Endothelial cell of umbilical vein (primary cell): Measurements from ENCODE around the gene HNRNPA1L2. TPM values are rescaled to one million over a fixed set of nuclear protein-coding genes. Genes with fewer than 3 reads are reported as not detected.
"Not testable (repeated sequence)": the region's sequence is repeated elsewhere in the genome, so short reads cannot be mapped to it uniquely, and the experiment has no call there.

Experiments
- BruUV-seq: library from RNA; stranded (reverse); fragments of 400-500 nt; replicated peaks from 2 replicates; lab custom pipeline; 2021; lab: Mats Ljungman, UMichigan
- CTCF ChIA-PET: fragments of 300-600, 350-600 bp; sonication (Branson Sonifier 250); formaldehyde crosslinking; loops from one replicate; lab custom pipeline; 2021; ENCODE audit warnings: antibody characterized with exemption, inconsistent platforms; lab: Charles Lee
- POLR2A ChIA-PET: fragments of 300-600, 350-600 bp; sonication (Branson Sonifier 250); formaldehyde crosslinking; loops from one replicate; lab custom pipeline; 2021; ENCODE audit warnings: antibody characterized with exemption, inconsistent platforms; lab: Charles Lee
- DNase-seq: peaks from one replicate; pipeline ENCODE4 v3.0.0-alpha.2; 2011; ENCODE audit warnings: low read depth, low spot score
- FAIRE-seq: peaks from 2 replicates; lab custom pipeline; 2011; peaks lifted over from hg19 to GRCh38; lab: Jason Lieb, UNC
- H2AFZ ChIP-seq: 2 replicates; pipeline ENCODE4 v1.6.0; 2012; ENCODE audit warnings: low read depth, low read length, control low read depth, inconsistent platforms
- H3K27ac ChIP-seq: 2 replicates; pipeline ENCODE4 v1.5.1; 2011; ENCODE audit warnings: low read depth, mild to moderate bottlenecking, control low read depth, low read length, moderate library complexity; ENCODE audit not compliant: insufficient read depth
- H3K27me3 ChIP-seq, 2 experiments: 2 replicates each; pipeline versions ENCODE4 v1.6.0 to v1.6.1; 2011; ENCODE audit warnings: low read length in 2 of 2, mixed read lengths in 1 of 2; ENCODE audit not compliant: control insufficient read depth in 2 of 2, insufficient read depth in 2 of 2
- H3K36me3 ChIP-seq, 2 experiments: 2 replicates in 1 of 2; 3 replicates in 1 of 2; pipeline ENCODE4 v1.5.1; 2011; ENCODE audit warnings: low read length in 2 of 2, mild to moderate bottlenecking in 1 of 2, moderate library complexity in 1 of 2; ENCODE audit not compliant: control insufficient read depth in 2 of 2, insufficient read depth in 2 of 2; ENCODE audit errors: extremely low read depth in 1 of 2
- H3K4me1 ChIP-seq: 3 replicates; pipeline ENCODE4 v1.5.1; 2011; ENCODE audit warnings: mild to moderate bottlenecking, low read length; ENCODE audit not compliant: control insufficient read depth, insufficient read depth; ENCODE audit errors: extremely low read depth
- H3K4me2 ChIP-seq: 2 replicates; pipeline ENCODE4 v1.6.1; 2011; ENCODE audit warnings: low read length, control low read depth, mixed read lengths; ENCODE audit not compliant: insufficient read depth
- H3K4me3 ChIP-seq, 3 experiments: fragments of 200-600 bp in 1 of 3; sonication (generic), shearing (Covaris generic) in 1 of 3; replicated peaks in 1 of 3; 2 replicates each; pipeline ENCODE4 v1.5.1; 2011 to 2016; ENCODE audit warnings: control low read depth in 3 of 3, low read length in 3 of 3, mild to moderate bottlenecking in 2 of 3, inconsistent platforms in 1 of 3, low read depth in 1 of 3, moderate library complexity in 1 of 3; ENCODE audit not compliant: insufficient read depth in 1 of 3
- H3K79me2 ChIP-seq: 2 replicates; pipeline ENCODE4 v1.6.0; 2012; ENCODE audit warnings: low read length, inconsistent platforms; ENCODE audit not compliant: control insufficient read depth, insufficient read depth
- H3K9ac ChIP-seq: replicated peaks from 2 replicates; pipeline ENCODE3; 2011; ENCODE audit warnings: low read length, control low read depth; ENCODE audit not compliant: insufficient read depth; ENCODE audit errors: extremely low read depth
- H3K9me1 ChIP-seq: replicated peaks from 3 replicates; pipeline ENCODE4 v1.6.0; 2011; ENCODE audit warnings: mild to moderate bottlenecking, low read length; ENCODE audit not compliant: control insufficient read depth, insufficient read depth; ENCODE audit errors: extremely low read depth
- H3K9me3 ChIP-seq: replicated peaks from 2 replicates; pipeline ENCODE4 v1.5.1; 2012; ENCODE audit warnings: low read length, inconsistent platforms; ENCODE audit not compliant: control insufficient read depth, insufficient read depth
- H4K20me1 ChIP-seq: replicated peaks from 2 replicates; pipeline ENCODE3; 2011; ENCODE audit warnings: mild to moderate bottlenecking, low read length; ENCODE audit not compliant: control insufficient read depth, insufficient read depth; ENCODE audit errors: extremely low read depth
- CTCF ChIP-seq, 2 donors: IDR thresholded peaks; 1 replicate in 1 of 2; 2 replicates in 1 of 2; pipeline ENCODE4 v1.5.1; 2011; ENCODE audit warnings: low read length in 2 of 2, mild to moderate bottlenecking in 2 of 2, moderate library complexity in 2 of 2, control low read depth in 1 of 2, inconsistent platforms in 1 of 2, low read depth in 1 of 2; ENCODE audit not compliant: insufficient read depth in 1 of 2; ENCODE audit errors: extremely low read depth in 1 of 2
- EZH2 ChIP-seq: IDR thresholded peaks from 2 replicates; pipeline ENCODE4 v1.6.1; 2012; ENCODE audit warnings: borderline replicate concordance, low read depth, mild to moderate bottlenecking, moderate library complexity, low read length, inconsistent platforms; ENCODE audit not compliant: severe bottlenecking
- FOS ChIP-seq: IDR thresholded peaks from 2 replicates; pipeline ENCODE4 v1.6.1; 2011; ENCODE audit warnings: mild to moderate bottlenecking, low read length, moderate library complexity, borderline replicate concordance; ENCODE audit not compliant: insufficient read depth
- GATA2 ChIP-seq: IDR thresholded peaks from 2 replicates; pipeline ENCODE4 v1.7.0; 2011; ENCODE audit warnings: low read depth, mild to moderate bottlenecking, moderate library complexity, mixed read lengths, low read length; ENCODE audit not compliant: insufficient read length, insufficient read depth
- JUN ChIP-seq: IDR thresholded peaks from 2 replicates; pipeline ENCODE4 v1.6.1; 2011; ENCODE audit warnings: borderline replicate concordance, low read depth; ENCODE audit not compliant: insufficient read length, insufficient read depth
- MAX ChIP-seq: IDR thresholded peaks from 2 replicates; pipeline ENCODE4 v1.6.1; 2011; ENCODE audit not compliant: insufficient read depth, insufficient read length
- MYC ChIP-seq: IDR thresholded peaks from one replicate; pipeline ENCODE4 v1.6.1; 2011; ENCODE audit warnings: mild to moderate bottlenecking, low read depth, low read length
- POLR2A ChIP-seq: IDR thresholded peaks from 2 replicates; pipeline ENCODE4 v1.6.1; 2012; ENCODE audit warnings: low read depth, mild to moderate bottlenecking, control low read depth, low read length
- POLR2AphosphoS5 ChIP-seq: IDR thresholded peaks from 2 replicates; pipeline ENCODE4 v1.6.1; 2012; ENCODE audit warnings: low read depth, mild to moderate bottlenecking, control low read depth, low read length, moderate library complexity; ENCODE audit not compliant: insufficient read depth
- dilution Hi-C: fragments of 300-500 bp; cut with MboI; formaldehyde crosslinking; loops from one replicate; pipeline ENCODE4 v1.15.0; 2019; ENCODE audit warnings: low sequenced_read_pairs; ENCODE audit not compliant: extremely low pct_ligation_motif_present
- intact Hi-C: fragments of 100-400 bp; cut with micrococcal nuclease; formaldehyde crosslinking; loops from one replicate; pipeline ENCODE4 v1.10.0; 2022
- polyA plus RNA-seq, 4 experiments: library from polyadenylated mRNA; depleted of rRNA in 3 of 4; stranded (reverse) in 3 of 4; unstranded in 1 of 4; fragments of >200 nt; gene quantifications; 2 replicates each; pipeline versions ENCODE4 v1.2.1 to v1.2.3, GENCODE V29; 2011 to 2012; ENCODE audit warnings: missing spikeins in 1 of 4
- total RNA-seq: library from RNA; stranded (reverse); gene quantifications from 2 replicates; pipeline ENCODE4 v1.2.3, GENCODE V29; 2021

The HNRNPA1L2 gene
- total and polyA plus RNA-seq, 2 donors (not counting 3 experiments of a cell fraction or from before 2014, with no cell fraction given): 5.4 to 11.7 TPM

GRCh38 chr13:52677823-52678222 lies 35.6 kb downstream of the HNRNPA1L2 start:
- no peak for DNase-seq
- Histone ChIP-seq H3K4me3 (no peak overlapping the region), H3K9ac (no peak overlapping the region), H3K27ac (no peak overlapping the region), H3K79me2 (peaks cover 31% of the 10 kb centered on the region), H3K9me1 (no peaks in the 10 kb centered on the region), H3K9me3 (no peaks in the 10 kb centered on the region), H3K27me3 (no peaks in the 10 kb centered on the region), H3K4me2 (no peak overlapping the region), H4K20me1 (no peaks in the 10 kb centered on the region), H2AFZ (no peak overlapping the region), H3K4me1 (no peaks in the 10 kb centered on the region), H3K36me3 (peaks cover 6 to 9% of the 10 kb centered on the region in 2 experiments)
- ChIA-PET CTCF (interaction anchor here (1.4 to 2.6 kb wide), 2 partner anchors 13 to 61 kb away, joined by 6 to 20 read pairs; no protein-coding TSS in a partner anchor), POLR2A (no interaction called here)
- no peak for TF ChIP-seq GATA2
- no peak for TF ChIP-seq MAX
- no peak for TF ChIP-seq FOS
- no peak for TF ChIP-seq JUN
- TF ChIP-seq EZH2: no peak
- no peak for TF ChIP-seq POLR2AphosphoS5
- no peak for TF ChIP-seq MYC
- no peak for TF ChIP-seq POLR2A
- no peak for TF ChIP-seq CTCF (IDR thresholded peaks at IDR 0.05; ENCODE audit: extremely low read depth in 1 of 2, insufficient read depth in 1 of 2, low read depth in 1 of 2, low read length in 2 of 2)
- BruUV-seq: no TSS peak
- intact Hi-C loops: no loop called here
- dilution Hi-C loops: no loop called here
- no peak for FAIRE-seq

- BruUV-seq, H3K79me2 ChIP-seq, H3K4me3 ChIP-seq, H3K4me2 ChIP-seq, DNase-seq, H2AFZ ChIP-seq, FAIRE-seq, H3K9me1 ChIP-seq, H4K20me1 ChIP-seq, H3K9ac ChIP-seq, H3K4me1 ChIP-seq, intact Hi-C loops, H3K27me3 ChIP-seq, H3K27ac ChIP-seq, POLR2A ChIA-PET, H3K36me3 ChIP-seq, H3K9me3 ChIP-seq, dilution Hi-C loops: not testable (repeated sequence)
- CTCF ChIA-PET: interaction anchor here (1.4 kb wide), 1 partner anchor 9 kb away, joined by 4 read pairs; no protein-coding TSS in a partner anchor
These were observed 43.6 kb downstream of the HNRNPA1L2 start for GRCh38 chr13:52685806-52686205.
